Effector memory CD8-positive, alpha-beta T cell (primary cell): ENCODE measurements around the gene CATSPER4.

Experiments used
- ATAC-seq: fragments of 150-1000 bp; cut with Tn5 transposase; replicated peaks from 2 replicates; pipeline ENCODE4 v1.10.0; 2021; ENCODE audit warnings: mild to moderate bottlenecking, moderate library complexity
- DNase-seq, 3 experiments: peaks; one replicate each; pipeline ENCODE4 v3.0.0; 2021
- H3K27ac Mint-ChIP-seq, 2 donors: one replicate each; pipeline ENCODE4 v1.8.0; 2022; ENCODE audit warnings: mild to moderate bottlenecking in 2 of 2, mixed read lengths in 2 of 2, moderate library complexity in 2 of 2
- H3K27me3 Mint-ChIP-seq, 2 donors: one replicate each; pipeline ENCODE4 v1.8.0; 2022; ENCODE audit warnings: mixed read lengths in 2 of 2
- H3K36me3 Mint-ChIP-seq: one replicate; pipeline ENCODE4 v1.8.0; 2022; ENCODE audit warnings: mild to moderate bottlenecking, moderate library complexity, mixed read lengths; ENCODE audit not compliant: insufficient read depth
- H3K4me1 Mint-ChIP-seq, 2 donors: one replicate each; pipeline ENCODE4 v1.8.0; 2022; ENCODE audit warnings: low read depth in 2 of 2, mixed read lengths in 2 of 2
- H3K4me3 Mint-ChIP-seq, 2 donors: one replicate each; pipeline ENCODE4 v1.8.0; 2022; ENCODE audit warnings: mild to moderate bottlenecking in 2 of 2, mixed read lengths in 2 of 2, moderate library complexity in 2 of 2
- H3K9me3 Mint-ChIP-seq, 2 donors: one replicate each; pipeline ENCODE4 v1.8.0; 2022; ENCODE audit warnings: mixed read lengths in 2 of 2

CATSPER4 gene

GRCh38 chr1:26169669-26170471 lies 20.5 kb upstream of the CATSPER4 start, which contains the start of gene ZNF593:
Gene ZNF593, plus strand, starts transcription at chr1:26169908. Its CDS starts 76 bp downstream, at chr1:26169984.
- DNase-seq (peak; percentile 82 to 85 (median 83)), ATAC-seq (peak; percentile 89)
- peaks cover 0 to 4% of the 10 kb centered on the region in 2 donors for H3K27me3 Mint-ChIP-seq
- H3K4me1 Mint-ChIP-seq: peaks cover 15 to 26% of the 10 kb centered on the region in 2 donors
- no peaks in the 10 kb centered on the region for H3K9me3 Mint-ChIP-seq
- peak within 1 kb of the TSS; percentile 84 to 89 for H3K27ac Mint-ChIP-seq
- peaks cover 5% of the 10 kb centered on the region for H3K36me3 Mint-ChIP-seq
- peak within 1 kb of the TSS; percentile 87 to 89 for H3K4me3 Mint-ChIP-seq

DNA sequence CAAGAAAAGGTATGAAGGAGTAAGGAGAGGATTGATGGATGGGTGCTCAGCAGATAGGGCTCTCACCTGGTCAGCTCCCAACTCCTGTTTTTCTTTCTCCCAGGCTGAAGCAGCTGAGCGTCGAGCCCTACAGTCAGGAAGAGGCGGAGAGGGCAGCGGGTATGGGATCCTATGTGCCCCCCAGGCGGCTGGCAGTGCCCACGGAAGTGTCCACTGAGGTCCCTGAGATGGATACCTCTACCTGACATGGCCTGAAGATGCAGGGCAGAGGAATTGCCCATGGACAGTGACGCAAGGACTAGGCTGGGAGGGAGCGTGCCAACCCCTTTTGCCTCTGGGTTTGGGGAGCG lies 20.0 kb upstream of the CATSPER4 start:
- H3K9me3 Mint-ChIP-seq: no peaks in the 10 kb centered on the region
- H3K27ac Mint-ChIP-seq: peak overlapping the region; percentile 84 to 89
- ATAC-seq (no peak), DNase-seq (no peak)
- H3K27me3 Mint-ChIP-seq: no peaks in the 10 kb centered on the region
- H3K4me3 Mint-ChIP-seq: peak overlapping the region; percentile 87 to 89
- peaks cover 5% of the 10 kb centered on the region for H3K36me3 Mint-ChIP-seq
- peaks cover 15 to 23% of the 10 kb centered on the region in 2 donors for H3K4me1 Mint-ChIP-seq

GRCh38 chr1:26171084-26172072 lies 19.0 kb upstream of the CATSPER4 start, which contains the start of gene ZNF593OS:
Gene ZNF593OS, minus strand, starts transcription at chr1:26171832. Its CDS starts 171 bp downstream, at chr1:26171661.
- Mint-ChIP-seq H3K36me3 (peaks cover 5% of the 10 kb centered on the region), H3K9me3 (no peaks in the 10 kb centered on the region), H3K27me3 (no peaks in the 10 kb centered on the region), H3K4me1 (peaks cover 15 to 23% of the 10 kb centered on the region in 2 donors), H3K27ac (peak within 1 kb of the TSS; percentile 84 to 89), H3K4me3 (peak within 1 kb of the TSS; percentile 87 to 89)
- ATAC-seq (no peak), DNase-seq (no peak)

DNA sequence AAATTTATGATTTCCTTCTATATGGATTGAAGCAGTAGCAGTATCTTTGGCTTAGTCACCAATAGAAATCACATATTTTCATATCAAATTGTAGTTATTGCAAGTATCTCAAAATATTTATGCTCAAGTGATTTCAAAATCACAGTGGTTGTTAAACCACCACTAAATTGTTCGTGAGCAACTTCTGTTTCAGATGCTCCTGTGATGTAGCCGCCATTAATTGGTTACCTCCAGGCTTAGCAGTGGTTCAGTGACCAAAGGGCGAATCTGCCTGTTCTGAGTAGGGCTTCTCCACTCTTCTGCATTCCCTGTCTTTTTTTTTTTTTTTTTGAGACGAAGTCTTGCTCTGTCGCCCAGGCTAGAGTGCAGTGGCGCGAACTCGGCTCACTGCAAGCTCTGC lies 15.1 kb upstream of the CATSPER4 start:
- no peak for DNase-seq
- no peaks in the 10 kb centered on the region for H3K9me3 Mint-ChIP-seq
- no peaks in the 10 kb centered on the region for H3K27me3 Mint-ChIP-seq
- no peaks in the 10 kb centered on the region for H3K36me3 Mint-ChIP-seq
- peaks cover 5 to 10% of the 10 kb centered on the region in 2 donors for H3K4me1 Mint-ChIP-seq
- H3K27ac Mint-ChIP-seq: no peak overlapping the region
- no peak for ATAC-seq
- no peak overlapping the region for H3K4me3 Mint-ChIP-seq

DNA sequence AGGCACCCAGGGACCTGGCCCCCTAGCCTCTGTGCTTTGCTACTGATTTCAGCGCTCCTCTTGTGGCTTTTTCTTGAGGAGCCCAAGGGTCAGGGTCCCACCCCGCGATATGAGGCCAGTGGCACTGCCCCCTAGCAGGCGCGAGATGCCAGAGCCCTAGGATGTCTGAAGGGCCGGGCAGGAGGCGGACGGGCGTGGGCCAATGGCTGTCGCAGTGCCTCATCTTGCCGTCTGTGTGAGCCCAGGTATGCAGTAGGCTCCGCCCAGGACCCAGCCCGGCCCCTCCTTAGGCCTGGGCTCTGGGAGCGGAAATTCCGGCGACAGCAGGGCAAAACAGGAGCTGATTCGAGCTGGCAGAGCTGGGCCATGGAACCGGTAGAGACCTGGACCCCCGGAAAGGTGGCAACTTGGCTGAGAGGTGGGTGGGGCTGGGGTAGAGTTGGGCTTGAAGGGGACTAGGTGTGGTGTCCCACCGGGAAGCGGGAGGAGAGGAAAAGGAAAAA lies 13.2 kb upstream of the CATSPER4 start, which contains the start of gene CNKSR1:
Gene CNKSR1, plus strand, starts transcription at position 310 of the 503 bp plus-strand sequence. Its CDS starts 57 bp downstream, at position 367.
- H3K27me3 Mint-ChIP-seq: no peaks in the 10 kb centered on the region
- ATAC-seq: no peak
- no peaks in the 10 kb centered on the region for H3K4me1 Mint-ChIP-seq
- H3K27ac Mint-ChIP-seq: no peak within 1 kb of the TSS
- H3K9me3 Mint-ChIP-seq: no peaks in the 10 kb centered on the region
- DNase-seq: no peak
- H3K36me3 Mint-ChIP-seq: no peaks in the 10 kb centered on the region
- H3K4me3 Mint-ChIP-seq: no peak within 1 kb of the TSS

- ATAC-seq: no peak
- Mint-ChIP-seq H3K27me3 (no peaks in the 10 kb centered on the region), H3K9me3 (no peaks in the 10 kb centered on the region), H3K4me1 (no peaks in the 10 kb centered on the region), H3K4me3 (no peak overlapping the region), H3K27ac (no peak overlapping the region), H3K36me3 (no peaks in the 10 kb centered on the region)
- no peak for DNase-seq
Observed at GRCh38 chr1:26180010-26180506, 10.3 kb upstream of the CATSPER4 start.

DNA sequence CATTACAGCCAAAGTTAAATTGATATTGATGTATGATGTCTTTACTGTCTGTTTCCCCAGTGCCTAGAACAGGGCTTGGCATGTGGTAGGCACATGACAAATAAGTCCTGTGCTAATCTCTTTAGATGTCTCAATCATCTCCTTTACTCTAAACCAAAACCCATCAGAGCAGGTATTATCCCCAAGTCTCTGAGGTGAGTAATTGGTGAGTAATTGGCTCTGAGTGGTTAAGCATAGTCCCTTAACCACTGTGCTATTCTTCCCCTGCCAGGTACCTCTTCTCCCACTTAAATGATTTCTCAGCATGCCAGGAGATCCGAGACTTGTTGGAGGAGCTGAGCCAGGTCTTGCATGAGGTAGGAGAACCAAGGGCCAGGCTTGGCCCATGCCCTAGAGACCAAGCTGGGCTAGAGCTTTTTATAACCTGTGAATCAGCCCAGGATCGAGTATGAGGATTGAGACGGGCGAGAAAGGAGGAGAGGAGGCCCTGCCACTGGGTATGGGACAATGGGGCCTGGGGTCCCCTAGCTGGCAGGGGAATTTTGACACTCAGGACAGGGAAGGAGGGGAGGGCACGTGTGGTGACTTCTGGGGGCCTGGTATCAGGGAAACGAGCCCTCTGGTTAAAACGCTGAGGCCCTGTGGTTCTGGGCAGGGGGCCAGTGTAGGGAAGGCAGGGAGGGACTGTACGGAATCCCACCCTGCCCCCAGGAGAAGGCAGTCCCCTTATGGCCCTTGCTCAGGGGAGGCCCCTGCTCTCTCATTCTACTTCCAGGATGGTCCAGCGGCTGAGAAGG lies 8.6 kb upstream of the CATSPER4 start:
- Mint-ChIP-seq H3K27me3 (no peaks in the 10 kb centered on the region), H3K4me1 (no peaks in the 10 kb centered on the region), H3K4me3 (no peak overlapping the region), H3K9me3 (no peaks in the 10 kb centered on the region), H3K27ac (peak overlapping the region in 1 of 2 donors; percentile 65), H3K36me3 (no peaks in the 10 kb centered on the region)
- DNase-seq (no peak), ATAC-seq (no peak)

DNA sequence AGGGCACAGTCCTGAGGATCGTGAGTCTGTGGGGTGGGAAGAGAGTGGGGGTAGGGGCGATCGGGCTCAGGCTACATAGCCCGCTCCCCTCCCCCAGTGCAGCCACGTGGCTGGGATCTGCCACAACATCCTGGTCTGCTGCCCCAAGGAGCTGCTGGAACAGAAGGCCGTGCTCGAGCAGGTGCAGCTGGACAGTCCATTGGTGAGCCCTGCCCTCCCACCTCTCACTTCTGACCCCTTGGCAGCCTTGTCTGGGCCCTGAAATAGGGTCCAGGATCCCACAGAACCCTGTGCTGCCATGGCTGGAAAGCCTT lies 8.1 kb upstream of the CATSPER4 start:
- no peaks in the 10 kb centered on the region for H3K9me3 Mint-ChIP-seq
- no peak overlapping the region for H3K27ac Mint-ChIP-seq
- no peak for DNase-seq
- ATAC-seq: no peak
- H3K27me3 Mint-ChIP-seq: no peaks in the 10 kb centered on the region
- no peaks in the 10 kb centered on the region for H3K4me1 Mint-ChIP-seq
- no peaks in the 10 kb centered on the region for H3K36me3 Mint-ChIP-seq
- H3K4me3 Mint-ChIP-seq: no peak overlapping the region

DNA sequence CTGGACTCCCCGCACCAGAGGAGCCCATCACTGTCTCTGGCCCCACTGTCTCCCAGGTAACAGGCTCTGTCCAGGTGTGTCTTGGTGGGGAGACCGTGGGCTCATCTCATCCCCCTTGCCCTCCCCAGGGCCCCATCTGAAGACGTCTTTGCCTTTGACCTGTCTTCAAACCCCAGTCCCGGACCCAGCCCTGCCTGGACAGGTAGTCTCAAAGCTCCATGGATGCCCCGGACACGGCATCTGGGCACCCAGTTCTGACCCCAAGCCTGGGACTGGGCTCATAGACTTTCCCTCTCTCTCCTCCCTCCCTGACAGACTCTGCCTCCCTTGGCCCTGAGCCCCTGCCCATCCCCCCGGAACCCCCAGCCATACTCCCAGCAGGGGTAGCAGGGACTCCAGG lies 6.3 kb upstream of the CATSPER4 start:
- ATAC-seq: no peak
- Mint-ChIP-seq H3K9me3 (no peaks in the 10 kb centered on the region), H3K4me3 (no peak overlapping the region), H3K36me3 (no peaks in the 10 kb centered on the region), H3K27me3 (no peaks in the 10 kb centered on the region), H3K4me1 (no peaks in the 10 kb centered on the region), H3K27ac (no peak overlapping the region)
- no peak for DNase-seq

GRCh38 chr1:26184883-26185282 lies 5.5 kb upstream of the CATSPER4 start:
- Mint-ChIP-seq H3K4me1 (no peaks in the 10 kb centered on the region), H3K36me3 (no peaks in the 10 kb centered on the region), H3K27me3 (no peaks in the 10 kb centered on the region), H3K9me3 (no peaks in the 10 kb centered on the region), H3K27ac (no peak overlapping the region), H3K4me3 (no peak overlapping the region)
- DNase-seq (no peak), ATAC-seq (no peak)

DNA sequence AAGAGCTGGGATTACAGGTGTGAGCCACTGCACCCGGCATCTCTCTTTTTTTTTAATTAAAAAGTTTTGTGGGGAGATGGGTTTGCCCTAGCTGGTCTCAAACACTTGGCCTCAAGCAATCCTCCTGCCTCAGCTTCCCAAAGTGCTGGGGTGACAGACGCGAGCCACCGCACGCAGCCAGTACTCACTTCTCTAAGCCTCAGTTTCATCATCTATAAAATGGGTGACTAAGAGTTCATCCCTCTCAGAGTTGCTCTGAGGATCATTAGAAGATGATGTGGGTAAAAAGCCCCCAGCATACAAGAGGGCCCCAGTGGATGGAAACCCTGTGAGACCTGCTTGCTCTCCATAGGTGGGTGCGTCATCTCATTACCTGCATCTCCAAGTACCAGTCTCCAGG lies 2.5 kb upstream of the CATSPER4 start:
- H3K36me3 Mint-ChIP-seq: no peaks in the 10 kb centered on the region
- peaks cover 4 to 7% of the 10 kb centered on the region in 2 donors for H3K4me1 Mint-ChIP-seq
- no peak overlapping the region for H3K4me3 Mint-ChIP-seq
- peaks cover 0 to 7% of the 10 kb centered on the region in 2 donors for H3K27me3 Mint-ChIP-seq
- H3K27ac Mint-ChIP-seq: no peak overlapping the region
- no peak for DNase-seq
- no peak for ATAC-seq
- H3K9me3 Mint-ChIP-seq: no peaks in the 10 kb centered on the region

GRCh38 chr1:26188477-26188876 lies 1.9 kb upstream of the CATSPER4 start:
- peaks cover 4 to 7% of the 10 kb centered on the region in 2 donors for H3K4me1 Mint-ChIP-seq
- no peak overlapping the region for H3K4me3 Mint-ChIP-seq
- DNase-seq (no peak), ATAC-seq (no peak)
- H3K9me3 Mint-ChIP-seq: no peaks in the 10 kb centered on the region
- H3K27me3 Mint-ChIP-seq: peaks cover 0 to 7% of the 10 kb centered on the region in 2 donors
- no peak overlapping the region for H3K27ac Mint-ChIP-seq
- H3K36me3 Mint-ChIP-seq: no peaks in the 10 kb centered on the region
